HG03175 (cell line): Measurements from ENCODE around the gene TRAPPC2.
A peak's percentile ranks its signal among the peaks of the same experiment; 100 is the strongest.
"Not testable (repeated sequence)": the region's sequence is repeated elsewhere in the genome, so short reads cannot be mapped to it uniquely, and the experiment has no call there.

ENCODE experiments used
- ATAC-seq: cut with Tn5 transposase; IDR thresholded peaks from one replicate; pipeline ENCODE4 v1.9.1; 2021; ENCODE audit warnings: mild to moderate bottlenecking, moderate library complexity; ENCODE audit not compliant: unreplicated experiment

Gene TRAPPC2

DNA sequence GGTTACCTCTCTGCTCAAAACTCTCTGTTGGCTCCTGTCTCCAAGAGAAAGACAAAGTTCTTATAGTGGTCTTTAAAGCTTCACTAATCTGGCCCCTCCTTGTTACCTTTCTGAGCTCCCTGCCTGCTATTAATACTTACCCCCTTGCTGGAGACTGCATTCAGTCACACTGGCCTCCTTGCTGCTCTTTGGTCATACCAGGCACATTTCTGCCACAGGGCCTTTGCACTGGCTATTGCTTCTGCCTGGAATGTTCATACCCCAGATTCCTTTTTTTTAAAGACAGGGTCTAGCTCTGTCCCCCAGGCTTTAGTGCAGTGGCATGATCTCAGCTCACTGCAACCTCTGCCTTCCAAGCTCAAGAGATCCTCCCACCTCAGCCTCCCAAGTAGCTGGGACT is 61.4 kb downstream of the TRAPPC2 start:
- ATAC-seq = no peak

DNA sequence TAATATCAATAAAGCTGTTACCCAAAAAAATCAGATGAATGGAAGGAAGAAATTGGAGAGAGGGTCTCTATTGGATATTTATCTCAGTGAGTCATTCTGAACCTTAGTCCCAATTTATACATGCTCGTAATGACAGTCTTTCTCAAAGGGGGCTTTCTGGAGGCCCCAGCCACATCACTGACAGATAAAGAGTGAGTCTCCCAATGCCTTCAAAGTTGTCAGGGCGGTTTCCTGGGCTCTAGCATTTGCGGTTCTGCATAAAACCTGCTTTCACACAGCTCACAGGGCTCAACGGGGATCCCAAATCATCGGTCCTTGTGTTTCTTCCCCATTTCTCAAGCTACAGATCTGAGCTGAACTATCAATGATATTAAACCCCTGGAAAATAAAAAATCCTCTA is 64.2 kb downstream of the TRAPPC2 start:
- no peak for ATAC-seq

DNA sequence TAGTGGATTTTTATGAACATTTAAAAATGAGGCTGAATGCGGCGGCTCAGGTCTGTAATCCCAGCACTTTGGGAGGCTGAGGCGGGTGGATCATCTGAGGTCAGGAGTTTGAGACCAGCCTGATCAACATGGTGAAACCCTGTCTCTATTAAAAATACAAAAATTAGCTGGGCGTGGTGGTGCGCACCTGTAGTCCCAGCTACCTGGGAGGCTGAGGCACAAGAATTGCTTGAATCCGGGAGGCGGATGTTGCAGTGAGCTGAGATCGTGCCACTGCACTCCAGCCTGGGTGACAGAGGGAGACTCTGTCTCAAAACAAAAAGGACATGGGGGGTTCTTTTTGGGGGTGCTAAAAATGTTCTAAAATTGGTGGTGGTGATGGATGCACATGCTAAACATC is 64.7 kb downstream of the TRAPPC2 start:
- not testable (repeated sequence) for ATAC-seq

- peak; percentile 86 for ATAC-seq
Measured at GRCh38 chrX:13669246-13669737, 65.1 kb downstream of the TRAPPC2 start.

DNA sequence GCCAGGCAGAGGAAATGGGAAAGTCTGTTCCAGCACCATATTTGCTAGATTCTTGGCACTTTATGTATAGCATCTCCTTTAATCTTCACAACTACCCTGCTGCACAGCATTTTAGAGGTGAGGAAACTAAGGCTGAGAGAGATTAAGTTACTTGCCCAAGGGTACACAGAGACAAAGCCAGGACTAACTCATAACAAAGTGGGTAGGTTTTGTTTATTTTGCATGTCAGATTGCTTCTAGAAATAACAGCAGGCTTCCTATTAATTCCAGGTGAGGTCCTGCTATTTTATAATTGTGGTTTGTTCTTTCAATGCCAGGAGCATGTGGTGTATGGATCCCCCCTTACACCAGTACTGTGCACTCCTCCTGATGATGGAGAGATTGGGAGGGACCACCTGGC is 66.5 kb downstream of the TRAPPC2 start:
- ATAC-seq = no peak

DNA sequence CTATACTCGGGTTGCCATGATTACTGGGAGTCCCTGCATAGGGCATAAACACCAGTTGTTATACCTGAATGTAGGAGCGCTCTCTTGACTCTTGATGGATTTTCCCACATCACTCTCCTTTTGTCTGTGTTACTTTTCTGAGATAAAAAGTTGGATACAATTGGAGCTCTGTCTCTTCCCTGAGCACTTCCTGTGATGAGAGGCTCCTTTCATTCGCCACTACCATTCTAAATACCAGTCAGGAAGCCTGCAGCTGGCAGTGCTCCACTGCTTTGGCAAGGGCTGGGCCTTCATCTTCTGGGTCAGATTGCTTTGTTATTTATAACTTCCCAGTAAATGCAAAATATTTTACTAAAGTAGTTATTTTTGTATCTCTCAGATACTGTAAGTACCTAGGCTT is 67.6 kb downstream of the TRAPPC2 start:
- no peak for ATAC-seq

GRCh38 chrX:13664020-13664419 is 70.4 kb downstream of the TRAPPC2 start:
- ATAC-seq = no peak

DNA sequence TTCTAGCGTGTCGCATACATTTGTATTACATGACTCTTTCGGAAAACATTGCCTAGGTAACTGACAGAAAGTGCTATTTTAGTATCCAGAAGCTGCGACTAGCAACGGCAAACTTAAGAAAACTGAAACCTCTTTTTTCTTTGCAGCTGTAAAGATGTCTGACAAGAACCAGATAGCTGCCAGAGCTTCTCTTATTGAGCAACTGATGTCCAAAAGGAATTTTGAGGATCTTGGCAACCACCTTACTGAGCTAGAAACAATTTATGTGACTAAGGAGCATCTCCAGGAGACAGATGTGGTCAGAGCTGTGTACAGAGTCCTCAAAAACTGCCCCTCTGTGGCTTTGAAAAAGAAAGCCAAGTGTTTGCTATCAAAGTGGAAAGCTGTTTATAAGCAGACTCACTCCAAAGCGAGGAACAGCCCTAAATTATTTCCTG is 72.0 kb downstream of the TRAPPC2 start:
- peak; percentile 72 for ATAC-seq
